Activated naive CD8-positive, alpha-beta T cell treated with anti-CD3 and anti-CD28 coated beads for 36 hours (primary cell): ENCODE data around the gene RAI1. TPM values are rescaled to one million over a fixed set of nuclear protein-coding genes. Genes with fewer than 3 reads are reported as not detected.

ENCODE experiments used
- DNase-seq: peaks from one replicate; pipeline ENCODE4 v3.0.0; 2021
- H3K27ac Mint-ChIP-seq: one replicate; pipeline ENCODE4 v1.8.0; 2022; ENCODE audit warnings: mild to moderate bottlenecking, moderate library complexity, mixed read lengths
- H3K27me3 Mint-ChIP-seq: one replicate; pipeline ENCODE4 v1.8.0; 2022; ENCODE audit warnings: mild to moderate bottlenecking, mixed read lengths
- H3K36me3 Mint-ChIP-seq: one replicate; pipeline ENCODE4 v1.8.0; 2021; ENCODE audit warnings: mild to moderate bottlenecking, mixed read lengths
- H3K4me1 Mint-ChIP-seq: one replicate; pipeline ENCODE4 v1.8.0; 2021; ENCODE audit warnings: mixed read lengths
- H3K4me3 Mint-ChIP-seq: one replicate; pipeline ENCODE4 v1.8.0; 2022; ENCODE audit warnings: mild to moderate bottlenecking, moderate library complexity, mixed read lengths
- H3K9me3 Mint-ChIP-seq: one replicate; pipeline ENCODE4 v1.8.0; 2022; ENCODE audit warnings: mixed read lengths
- total RNA-seq, 2 experiments: library from RNA; stranded (reverse); gene quantifications; one replicate each; pipeline ENCODE4 v1.2.3, GENCODE V29; 2021

The RAI1 gene
- total RNA-seq, 2 experiments from 2014 or later = 19.6 to 21.1 TPM

DNA sequence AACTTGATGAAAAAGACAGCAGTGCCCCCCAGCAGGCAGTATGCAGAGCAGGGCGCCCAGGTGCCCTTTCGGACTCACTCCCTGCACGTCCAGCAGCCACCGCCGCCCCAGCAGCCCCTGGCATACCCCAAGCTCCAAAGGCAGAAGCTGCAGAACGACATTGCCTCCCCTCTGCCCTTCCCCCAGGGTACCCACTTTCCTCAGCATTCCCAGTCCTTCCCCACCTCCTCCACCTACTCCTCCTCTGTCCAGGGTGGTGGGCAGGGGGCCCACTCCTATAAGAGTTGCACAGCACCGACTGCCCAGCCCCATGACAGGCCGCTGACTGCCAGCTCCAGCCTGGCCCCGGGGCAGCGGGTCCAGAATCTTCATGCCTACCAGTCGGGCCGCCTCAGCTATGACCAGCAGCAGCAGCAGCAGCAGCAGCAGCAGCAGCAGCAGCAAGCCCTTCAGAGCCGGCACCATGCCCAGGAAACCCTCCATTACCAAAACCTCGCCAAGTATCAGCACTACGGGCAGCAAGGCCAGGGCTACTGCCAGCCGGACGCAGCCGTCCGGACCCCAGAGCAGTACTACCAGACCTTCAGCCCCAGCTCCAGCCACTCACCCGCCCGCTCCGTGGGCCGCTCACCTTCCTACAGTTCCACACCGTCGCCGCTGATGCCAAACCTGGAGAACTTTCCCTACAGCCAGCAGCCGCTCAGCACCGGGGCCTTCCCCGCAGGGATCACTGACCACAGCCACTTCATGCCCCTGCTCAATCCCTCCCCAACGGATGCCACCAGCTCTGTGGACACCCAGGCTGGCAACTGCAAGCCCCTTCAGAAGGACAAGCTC lies 112.3 kb downstream of the RAI1 start:
- no peak overlapping the region for H3K4me3 Mint-ChIP-seq
- H3K27me3 Mint-ChIP-seq = no peaks in the 10 kb centered on the region
- H3K4me1 Mint-ChIP-seq = peaks cover 18% of the 10 kb centered on the region
- no peak for DNase-seq
- H3K36me3 Mint-ChIP-seq = peaks cover 6% of the 10 kb centered on the region
- no peaks in the 10 kb centered on the region for H3K9me3 Mint-ChIP-seq
- no peak overlapping the region for H3K27ac Mint-ChIP-seq

DNA sequence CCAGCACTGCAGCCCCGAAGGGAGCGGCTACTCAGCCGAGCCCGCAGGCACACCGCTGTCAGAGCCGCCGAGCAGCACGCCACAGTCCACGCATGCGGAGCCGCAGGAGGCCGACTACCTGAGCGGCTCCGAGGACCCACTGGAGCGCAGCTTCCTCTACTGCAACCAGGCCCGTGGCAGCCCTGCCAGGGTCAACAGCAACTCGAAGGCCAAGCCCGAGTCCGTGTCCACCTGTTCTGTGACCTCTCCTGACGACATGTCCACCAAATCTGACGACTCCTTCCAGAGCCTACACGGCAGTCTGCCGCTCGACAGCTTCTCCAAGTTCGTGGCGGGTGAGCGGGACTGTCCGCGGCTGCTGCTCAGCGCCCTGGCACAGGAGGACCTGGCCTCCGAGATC lies 113.1 kb downstream of the RAI1 start:
- Mint-ChIP-seq H3K9me3 (no peaks in the 10 kb centered on the region), H3K4me1 (peaks cover 18% of the 10 kb centered on the region), H3K36me3 (peaks cover 6% of the 10 kb centered on the region), H3K4me3 (no peak overlapping the region), H3K27me3 (no peaks in the 10 kb centered on the region), H3K27ac (no peak overlapping the region)
- DNase-seq = no peak

DNA sequence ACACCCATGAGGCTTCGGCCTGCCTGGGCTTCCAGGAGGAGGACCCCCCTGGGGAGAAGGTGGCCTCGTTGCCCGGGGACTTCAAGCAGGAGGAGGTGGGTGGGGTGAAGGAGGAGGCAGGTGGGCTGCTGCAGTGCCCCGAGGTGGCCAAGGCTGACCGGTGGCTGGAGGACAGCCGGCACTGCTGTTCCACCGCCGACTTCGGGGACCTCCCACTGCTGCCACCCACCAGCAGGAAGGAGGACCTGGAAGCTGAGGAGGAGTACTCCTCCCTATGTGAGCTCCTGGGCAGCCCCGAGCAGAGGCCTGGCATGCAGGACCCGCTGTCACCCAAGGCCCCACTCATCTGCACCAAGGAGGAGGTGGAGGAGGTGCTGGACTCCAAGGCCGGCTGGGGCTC lies 114.0 kb downstream of the RAI1 start:
- Mint-ChIP-seq H3K27ac (no peak overlapping the region), H3K36me3 (peaks cover 6% of the 10 kb centered on the region), H3K9me3 (no peaks in the 10 kb centered on the region), H3K4me1 (peaks cover 18% of the 10 kb centered on the region), H3K4me3 (no peak overlapping the region), H3K27me3 (no peaks in the 10 kb centered on the region)
- no peak for DNase-seq

DNA sequence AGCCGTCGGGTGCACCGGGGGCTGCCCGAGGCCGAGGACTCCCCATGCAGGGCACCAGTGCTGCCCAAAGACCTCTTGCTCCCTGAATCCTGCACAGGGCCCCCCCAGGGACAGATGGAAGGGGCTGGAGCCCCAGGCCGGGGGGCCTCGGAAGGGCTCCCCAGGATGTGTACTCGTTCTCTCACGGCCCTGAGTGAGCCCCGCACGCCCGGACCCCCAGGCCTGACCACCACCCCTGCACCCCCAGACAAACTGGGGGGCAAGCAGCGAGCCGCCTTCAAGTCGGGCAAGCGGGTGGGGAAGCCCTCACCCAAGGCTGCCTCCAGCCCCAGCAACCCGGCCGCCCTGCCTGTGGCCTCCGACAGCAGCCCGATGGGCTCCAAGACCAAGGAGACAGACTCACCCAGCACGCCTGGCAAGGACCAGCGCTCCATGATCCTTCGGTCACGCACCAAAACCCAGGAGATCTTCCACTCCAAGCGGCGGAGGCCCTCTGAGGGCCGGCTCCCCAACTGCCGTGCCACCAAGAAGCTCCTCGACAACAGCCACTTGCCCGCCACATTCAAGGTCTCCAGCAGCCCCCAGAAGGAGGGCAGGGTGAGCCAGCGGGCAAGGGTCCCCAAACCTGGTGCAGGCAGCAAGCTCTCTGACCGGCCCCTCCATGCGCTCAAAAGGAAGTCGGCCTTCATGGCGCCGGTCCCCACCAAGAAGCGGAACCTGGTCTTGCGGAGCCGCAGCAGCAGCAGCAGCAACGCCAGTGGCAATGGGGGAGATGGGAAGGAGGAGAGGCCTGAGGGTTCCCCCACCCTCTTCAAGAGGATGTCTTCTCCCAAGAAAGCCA lies 114.9 kb downstream of the RAI1 start:
- no peaks in the 10 kb centered on the region for H3K27me3 Mint-ChIP-seq
- no peak for DNase-seq
- H3K36me3 Mint-ChIP-seq = peaks cover 6% of the 10 kb centered on the region
- no peak overlapping the region for H3K27ac Mint-ChIP-seq
- H3K4me3 Mint-ChIP-seq = no peak overlapping the region
- H3K4me1 Mint-ChIP-seq = peaks cover 18% of the 10 kb centered on the region
- H3K9me3 Mint-ChIP-seq = no peaks in the 10 kb centered on the region

DNA sequence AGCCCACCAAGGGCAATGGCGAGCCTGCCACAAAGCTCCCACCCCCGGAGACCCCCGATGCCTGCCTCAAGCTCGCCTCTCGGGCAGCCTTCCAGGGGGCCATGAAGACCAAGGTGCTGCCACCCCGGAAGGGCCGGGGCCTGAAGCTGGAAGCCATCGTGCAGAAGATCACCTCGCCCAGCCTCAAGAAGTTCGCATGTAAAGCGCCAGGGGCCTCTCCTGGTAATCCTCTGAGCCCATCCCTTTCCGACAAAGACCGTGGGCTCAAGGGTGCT lies 115.5 kb downstream of the RAI1 start:
- no peaks in the 10 kb centered on the region for H3K27me3 Mint-ChIP-seq
- no peak overlapping the region for H3K27ac Mint-ChIP-seq
- H3K36me3 Mint-ChIP-seq = peaks cover 6% of the 10 kb centered on the region
- no peak overlapping the region for H3K4me3 Mint-ChIP-seq
- no peaks in the 10 kb centered on the region for H3K9me3 Mint-ChIP-seq
- H3K4me1 Mint-ChIP-seq = peaks cover 15% of the 10 kb centered on the region
- no peak for DNase-seq

DNA sequence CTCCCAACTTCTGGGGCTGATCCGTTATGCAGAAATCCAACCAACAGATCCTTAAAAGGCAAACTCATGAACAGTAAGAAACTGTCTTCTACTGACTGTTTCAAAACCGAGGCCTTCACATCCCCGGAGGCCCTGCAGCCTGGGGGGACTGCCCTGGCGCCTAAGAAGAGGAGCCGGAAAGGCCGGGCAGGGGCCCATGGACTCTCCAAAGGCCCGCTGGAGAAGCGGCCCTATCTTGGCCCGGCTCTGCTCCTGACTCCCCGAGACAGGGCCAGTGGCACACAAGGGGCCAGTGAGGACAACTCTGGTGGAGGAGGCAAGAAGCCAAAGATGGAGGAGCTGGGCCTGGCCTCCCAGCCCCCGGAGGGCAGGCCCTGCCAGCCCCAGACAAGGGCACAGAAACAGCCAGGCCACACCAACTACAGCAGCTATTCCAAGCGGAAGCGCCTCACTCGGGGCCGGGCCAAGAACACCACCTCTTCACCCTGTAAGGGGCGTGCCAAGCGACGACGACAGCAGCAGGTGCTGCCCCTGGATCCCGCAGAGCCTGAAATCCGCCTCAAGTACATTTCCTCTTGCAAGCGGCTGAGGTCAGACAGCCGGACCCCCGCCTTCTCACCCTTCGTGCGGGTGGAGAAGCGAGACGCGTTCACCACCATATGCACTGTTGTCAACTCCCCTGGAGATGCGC lies 116.0 kb downstream of the RAI1 start:
- H3K4me3 Mint-ChIP-seq = no peak overlapping the region
- H3K27ac Mint-ChIP-seq = no peak overlapping the region
- H3K9me3 Mint-ChIP-seq = no peaks in the 10 kb centered on the region
- peaks cover 6% of the 10 kb centered on the region for H3K36me3 Mint-ChIP-seq
- H3K27me3 Mint-ChIP-seq = no peaks in the 10 kb centered on the region
- no peak for DNase-seq
- peaks cover 11% of the 10 kb centered on the region for H3K4me1 Mint-ChIP-seq

DNA sequence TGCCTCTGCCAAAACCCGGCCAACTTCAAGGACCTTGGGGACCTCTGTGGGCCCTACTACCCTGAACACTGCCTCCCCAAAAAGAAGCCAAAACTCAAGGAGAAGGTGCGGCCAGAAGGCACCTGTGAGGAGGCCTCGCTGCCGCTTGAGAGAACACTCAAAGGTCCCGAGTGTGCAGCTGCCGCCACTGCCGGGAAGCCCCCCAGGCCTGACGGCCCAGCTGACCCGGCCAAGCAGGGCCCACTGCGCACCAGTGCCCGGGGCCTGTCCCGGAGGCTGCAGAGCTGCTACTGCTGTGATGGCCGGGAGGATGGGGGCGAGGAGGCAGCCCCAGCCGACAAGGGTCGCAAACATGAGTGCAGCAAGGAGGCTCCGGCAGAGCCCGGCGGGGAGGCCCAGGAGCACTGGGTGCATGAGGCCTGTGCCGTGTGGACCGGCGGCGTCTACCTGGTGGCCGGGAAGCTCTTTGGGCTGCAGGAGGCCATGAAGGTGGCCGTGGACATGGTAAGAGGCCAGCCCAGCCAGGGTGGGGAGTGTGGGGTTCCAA lies 116.8 kb downstream of the RAI1 start:
- no peak overlapping the region for H3K4me3 Mint-ChIP-seq
- peaks cover 7% of the 10 kb centered on the region for H3K4me1 Mint-ChIP-seq
- H3K36me3 Mint-ChIP-seq = peaks cover 6% of the 10 kb centered on the region
- no peak overlapping the region for H3K27ac Mint-ChIP-seq
- H3K27me3 Mint-ChIP-seq = no peaks in the 10 kb centered on the region
- no peaks in the 10 kb centered on the region for H3K9me3 Mint-ChIP-seq
- no peak for DNase-seq

DNA sequence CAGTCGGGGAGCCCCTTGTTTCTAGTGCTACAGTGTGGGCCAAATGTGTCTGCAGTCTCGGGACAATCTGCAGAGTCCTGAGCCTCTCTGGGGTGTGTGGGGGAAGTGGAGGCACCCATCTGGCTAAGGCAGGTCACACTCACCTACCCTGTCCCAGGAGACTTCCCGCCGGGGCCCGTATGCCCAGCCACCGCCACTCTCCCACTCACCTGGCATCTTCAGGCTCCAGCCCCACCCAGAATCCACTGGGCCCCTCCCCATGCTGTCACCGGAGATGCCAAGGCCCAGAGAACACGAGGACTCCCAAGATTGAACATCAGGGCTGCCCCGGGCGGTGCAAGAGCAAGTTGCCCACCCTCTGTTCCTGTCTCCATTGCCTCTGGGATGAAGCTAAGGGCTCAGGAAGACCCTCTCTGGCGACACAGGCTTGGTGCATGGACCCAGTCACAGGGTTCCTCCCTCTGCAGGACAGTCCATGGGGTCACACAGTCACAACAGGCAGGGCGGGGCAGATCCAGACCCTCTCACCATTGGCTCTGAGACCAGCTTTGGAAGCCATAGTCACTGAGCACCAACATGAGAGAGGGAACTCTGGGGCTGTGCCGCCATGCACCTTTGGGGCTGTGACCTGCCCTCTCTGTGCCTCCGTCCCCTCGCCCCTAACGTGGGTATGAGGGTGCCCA lies 117.5 kb downstream of the RAI1 start:
- no peak for DNase-seq
- H3K36me3 Mint-ChIP-seq = peaks cover 4% of the 10 kb centered on the region
- H3K27me3 Mint-ChIP-seq = no peaks in the 10 kb centered on the region
- H3K4me1 Mint-ChIP-seq = peaks cover 2% of the 10 kb centered on the region
- H3K9me3 Mint-ChIP-seq = no peaks in the 10 kb centered on the region
- H3K4me3 Mint-ChIP-seq = no peak overlapping the region
- H3K27ac Mint-ChIP-seq = no peak overlapping the region

DNA sequence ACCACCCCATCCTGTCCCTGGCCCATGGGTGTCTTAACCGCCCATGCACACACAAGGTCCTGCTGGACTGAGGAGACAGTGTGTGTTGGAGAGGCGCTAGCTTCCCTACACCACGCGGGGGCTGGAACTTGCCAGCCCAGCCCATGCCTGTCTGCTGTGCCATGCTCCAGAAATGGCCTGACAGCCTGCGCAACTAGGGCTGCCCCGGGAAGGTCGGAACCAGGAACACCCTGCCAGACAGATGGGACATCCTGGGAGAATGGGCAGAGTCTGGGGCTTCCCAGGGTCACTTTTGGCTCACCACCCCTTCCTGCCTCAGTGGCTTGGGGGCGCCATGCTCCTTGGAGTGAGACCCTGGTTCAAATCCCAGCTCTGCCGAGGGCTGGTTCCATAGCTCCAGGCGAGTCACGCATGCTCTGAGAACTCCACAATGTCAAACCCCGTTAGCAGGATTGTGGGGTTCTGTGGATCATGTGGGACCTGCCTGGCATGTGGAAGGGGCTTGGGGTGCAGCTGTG lies 119.3 kb downstream of the RAI1 start:
- Mint-ChIP-seq H3K4me1 (no peaks in the 10 kb centered on the region), H3K36me3 (peaks cover 3% of the 10 kb centered on the region), H3K27me3 (no peaks in the 10 kb centered on the region), H3K4me3 (no peak overlapping the region), H3K27ac (no peak overlapping the region), H3K9me3 (no peaks in the 10 kb centered on the region)
- no peak for DNase-seq

DNA sequence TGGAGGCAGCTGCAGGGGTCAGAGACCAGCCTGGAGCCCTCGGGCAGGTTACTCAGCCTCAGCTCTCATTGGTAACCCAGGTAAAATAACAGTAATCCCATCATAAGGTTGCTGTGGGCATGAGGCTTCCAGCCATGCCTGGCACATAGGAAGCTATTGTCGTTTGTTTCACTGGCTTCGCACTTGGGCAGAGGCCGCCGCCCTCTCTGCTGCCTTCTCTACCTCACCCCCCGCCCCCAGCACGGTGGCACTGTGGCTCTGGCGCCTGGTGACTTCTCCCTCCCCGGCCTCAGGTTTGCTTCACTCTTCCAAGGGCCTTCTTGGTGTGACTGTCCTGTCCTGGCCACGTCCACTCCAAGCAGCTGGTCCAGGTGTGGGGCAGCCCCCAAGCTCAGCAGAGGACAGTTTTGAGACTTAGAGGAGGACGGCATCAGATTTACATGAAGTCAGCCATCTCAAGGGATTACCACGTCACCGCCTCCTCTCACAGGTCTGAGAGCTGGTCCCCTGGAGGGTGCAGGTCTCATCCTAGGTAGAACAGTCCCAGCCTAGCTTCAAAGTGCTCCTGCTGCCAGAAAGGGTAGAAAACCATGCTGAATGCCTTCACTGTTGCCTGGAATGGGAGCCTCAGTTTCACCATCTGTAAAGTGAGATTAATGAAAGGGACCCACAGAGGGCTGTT lies 120.7 kb downstream of the RAI1 start:
- Mint-ChIP-seq H3K36me3 (peaks cover 3% of the 10 kb centered on the region), H3K9me3 (no peaks in the 10 kb centered on the region), H3K27me3 (no peaks in the 10 kb centered on the region), H3K27ac (no peak overlapping the region), H3K4me3 (no peak overlapping the region), H3K4me1 (no peaks in the 10 kb centered on the region)
- DNase-seq = no peak

DNA sequence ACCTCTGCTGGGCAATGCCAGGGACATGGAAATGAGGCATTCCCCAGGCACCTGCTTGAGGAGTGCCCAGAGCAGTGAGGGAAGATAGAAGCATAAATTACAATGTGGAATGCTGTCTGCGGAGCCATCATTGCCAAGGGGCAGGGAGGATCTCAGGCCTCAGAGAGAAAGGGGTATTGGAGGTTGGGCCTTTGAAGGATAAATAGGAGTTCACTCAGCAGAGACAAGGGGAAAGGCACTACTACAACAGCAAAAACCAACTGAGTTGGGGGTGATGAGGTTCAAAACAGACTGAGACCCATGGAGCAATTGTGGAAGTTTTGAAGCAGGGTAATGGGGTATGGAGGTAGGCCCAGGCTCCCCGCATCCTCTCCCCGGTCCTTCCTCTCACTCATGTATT lies 122.7 kb downstream of the RAI1 start:
- H3K9me3 Mint-ChIP-seq = no peaks in the 10 kb centered on the region
- no peak for DNase-seq
- peaks cover 3% of the 10 kb centered on the region for H3K36me3 Mint-ChIP-seq
- H3K4me3 Mint-ChIP-seq = no peak overlapping the region
- H3K27me3 Mint-ChIP-seq = no peaks in the 10 kb centered on the region
- no peak overlapping the region for H3K27ac Mint-ChIP-seq
- H3K4me1 Mint-ChIP-seq = peaks cover 6% of the 10 kb centered on the region

DNA sequence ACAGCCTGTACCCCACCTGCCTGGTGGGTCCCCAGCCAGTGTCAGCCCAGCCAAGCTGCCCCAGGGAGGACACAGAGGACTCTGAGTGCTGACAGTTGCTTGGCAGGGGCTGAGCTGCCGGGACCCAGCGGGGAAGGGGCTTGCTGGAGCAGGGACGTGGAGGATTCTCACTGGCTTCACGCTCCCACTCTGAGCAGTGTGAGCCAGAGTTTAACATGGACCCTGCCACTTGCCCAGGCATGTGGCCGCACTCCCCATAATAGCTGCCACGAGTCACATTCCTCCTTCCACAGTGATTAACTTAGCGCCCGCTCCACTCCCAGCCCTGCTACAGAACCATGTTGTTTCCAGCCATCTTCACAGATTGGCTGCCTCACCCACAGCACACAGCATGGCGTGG lies 124.3 kb downstream of the RAI1 start:
- DNase-seq = no peak
- H3K27me3 Mint-ChIP-seq = no peaks in the 10 kb centered on the region
- H3K27ac Mint-ChIP-seq = no peak overlapping the region
- H3K4me3 Mint-ChIP-seq = no peak overlapping the region
- peaks cover 3% of the 10 kb centered on the region for H3K36me3 Mint-ChIP-seq
- H3K4me1 Mint-ChIP-seq = peaks cover 7% of the 10 kb centered on the region
- no peaks in the 10 kb centered on the region for H3K9me3 Mint-ChIP-seq

DNA sequence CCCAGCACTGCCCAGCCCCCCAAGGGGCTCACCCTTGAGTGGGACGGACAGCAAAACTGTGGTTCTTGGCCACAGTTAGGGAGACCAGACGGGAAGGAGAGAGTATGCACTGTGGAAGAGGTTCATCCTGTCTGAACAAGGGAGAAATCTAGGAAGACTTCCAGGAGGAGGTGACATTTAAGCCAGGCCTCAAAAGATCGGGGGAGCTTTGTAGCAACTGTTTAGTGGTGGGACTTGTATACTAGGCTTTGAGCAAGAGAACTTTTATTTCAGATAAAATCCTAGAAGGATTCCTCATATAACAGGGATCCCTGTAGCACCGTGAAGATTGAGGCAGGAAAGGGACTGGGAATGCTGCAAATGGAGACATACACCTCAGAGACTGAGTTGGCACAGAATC lies 124.8 kb downstream of the RAI1 start:
- H3K27me3 Mint-ChIP-seq = no peaks in the 10 kb centered on the region
- H3K27ac Mint-ChIP-seq = no peak overlapping the region
- no peak for DNase-seq
- peaks cover 7% of the 10 kb centered on the region for H3K4me1 Mint-ChIP-seq
- no peak overlapping the region for H3K4me3 Mint-ChIP-seq
- peaks cover 3% of the 10 kb centered on the region for H3K36me3 Mint-ChIP-seq
- no peaks in the 10 kb centered on the region for H3K9me3 Mint-ChIP-seq

DNA sequence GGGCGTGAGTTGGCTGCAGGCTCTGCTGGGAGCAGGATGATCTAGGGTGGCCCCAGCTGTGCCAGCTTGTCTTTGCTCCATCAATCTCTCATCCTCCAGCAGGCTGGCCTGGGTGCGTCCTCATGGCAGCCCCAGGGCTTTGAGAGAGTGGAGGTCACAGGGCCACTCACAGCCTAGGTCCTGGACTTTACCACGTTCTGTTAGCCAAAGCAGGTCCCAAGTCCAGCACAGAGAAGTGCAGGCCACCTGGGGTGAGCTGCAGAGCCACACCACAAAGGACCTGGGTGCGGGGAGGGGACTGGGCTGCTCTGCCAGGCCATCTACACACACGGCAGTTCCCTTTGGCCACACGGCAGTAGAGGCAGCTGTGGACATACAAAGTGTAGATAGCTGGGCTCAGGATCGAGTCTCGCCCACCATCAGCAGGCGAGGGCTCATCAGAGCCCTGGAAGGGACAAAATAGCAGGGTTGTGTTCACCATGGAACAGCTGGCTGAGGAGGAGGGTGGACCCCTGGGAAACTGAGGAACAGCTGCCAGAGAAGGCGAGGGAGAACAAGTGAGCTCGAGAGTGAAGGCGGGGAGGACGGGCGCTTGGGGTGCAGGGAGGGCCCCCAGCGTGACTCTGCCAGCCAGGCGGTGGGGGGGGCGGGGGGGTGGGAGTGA lies 125.5 kb downstream of the RAI1 start:
- DNase-seq = no peak
- no peak overlapping the region for H3K4me3 Mint-ChIP-seq
- H3K27me3 Mint-ChIP-seq = no peaks in the 10 kb centered on the region
- peak overlapping the region; percentile 46 for H3K27ac Mint-ChIP-seq
- no peaks in the 10 kb centered on the region for H3K9me3 Mint-ChIP-seq
- H3K4me1 Mint-ChIP-seq = peaks cover 10% of the 10 kb centered on the region
- H3K36me3 Mint-ChIP-seq = peaks cover 6% of the 10 kb centered on the region
